LoVo (cell line): Measurements from ENCODE around the gene FHIP1B.

ENCODE experiments used
- DNase-seq: peaks from one replicate; pipeline ENCODE4 v3.0.0-alpha.2; 2016; ENCODE audit warnings: low spot score

The FHIP1B gene

GRCh38 chr11:6200975-6201374 lies 33.5 kb downstream of the FHIP1B start:
- DNase-seq = no peak

GRCh38 chr11:6199174-6199810 lies 35.1 kb downstream of the FHIP1B start, which contains the start of gene OR52W1:
TSS of gene OR52W1 (plus strand) at chr11:6199224. CDS start at chr11:6199224, 0 bp downstream.
- no peak for DNase-seq

GRCh38 chr11:6197466-6198200 lies 36.8 kb downstream of the FHIP1B start:
- no peak for DNase-seq

GRCh38 chr11:6196396-6196795 lies 38.0 kb downstream of the FHIP1B start:
- no peak for DNase-seq

- DNase-seq = no peak
Measured at GRCh38 chr11:6194065-6194581, 40.3 kb downstream of the FHIP1B start.

- no peak for DNase-seq
Measured at GRCh38 chr11:6191742-6192141, 42.7 kb downstream of the FHIP1B start.

- no peak for DNase-seq
Measured at GRCh38 chr11:6175440-6175839, 59.0 kb downstream of the FHIP1B start.

- no peak for DNase-seq
Measured at GRCh38 chr11:6170226-6170625, 64.2 kb downstream of the FHIP1B start, which contains the start of gene OR52B2. TSS of gene OR52B2 (minus strand) at chr11:6170326. CDS start at chr11:6170326, 0 bp downstream.
